ENCODE data around the gene ADAMTS18. TPM values are rescaled to one million over a fixed set of nuclear protein-coding genes. Genes with fewer than 3 reads are reported as not detected.

The ADAMTS18 gene
- total RNA-seq, 2 experiments from 2014 or later, result not detected

DNA sequence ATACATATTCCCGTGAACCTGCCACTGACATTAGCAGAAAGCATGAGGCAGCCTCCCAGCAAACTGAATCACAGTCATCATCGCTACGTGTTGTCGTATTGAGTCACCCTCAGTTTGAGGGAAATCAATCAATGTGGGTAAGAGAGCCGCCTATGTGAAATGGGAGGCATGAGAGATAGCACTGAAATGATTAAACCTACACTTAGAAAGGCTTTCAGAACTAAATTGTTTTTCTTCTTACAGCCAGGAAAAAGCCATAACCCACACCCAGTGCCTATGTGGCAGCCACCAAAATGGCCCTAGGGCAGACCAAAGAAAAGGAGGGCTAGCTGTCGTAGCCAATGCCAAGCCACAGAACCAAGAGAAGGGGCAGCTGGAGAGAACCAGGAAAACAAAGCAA, 90.5 kb downstream of the ADAMTS18 start:
- BruUV-seq (replicated peaks), result no TSS peak
- no peaks in the 10 kb centered on the region for H3K79me2 ChIP-seq (ENCODE audit: insufficient read depth, low read depth, low read length)
- H3K36me3 ChIP-seq (ENCODE audit: insufficient read depth, low read length), result no peaks in the 10 kb centered on the region
- POLR2A ChIA-PET, result no interaction called here
- H3K4me3 ChIP-seq (ENCODE audit: low read depth, low read length, poor library complexity, severe bottlenecking), result no peak overlapping the region
- H3K9me3 ChIP-seq (ENCODE audit: low read length), result no peaks in the 10 kb centered on the region
- H4K20me1 ChIP-seq (ENCODE audit: insufficient read depth, low read length), result no peaks in the 10 kb centered on the region
- H3K9me2 ChIP-seq (ENCODE audit: insufficient read depth, low read length), result no peaks in the 10 kb centered on the region
- no peak overlapping the region for H3K4me2 ChIP-seq (ENCODE audit: low read length)
- CTCF ChIA-PET (ENCODE audit: unreplicated experiment), result no interaction called here
- TF ChIP-seq EZH2phosphoT487 (IDR thresholded peaks at IDR 0.05; ENCODE audit: borderline replicate concordance, low read depth, low read length), result no peak
- TF ChIP-seq, protein P1, sequence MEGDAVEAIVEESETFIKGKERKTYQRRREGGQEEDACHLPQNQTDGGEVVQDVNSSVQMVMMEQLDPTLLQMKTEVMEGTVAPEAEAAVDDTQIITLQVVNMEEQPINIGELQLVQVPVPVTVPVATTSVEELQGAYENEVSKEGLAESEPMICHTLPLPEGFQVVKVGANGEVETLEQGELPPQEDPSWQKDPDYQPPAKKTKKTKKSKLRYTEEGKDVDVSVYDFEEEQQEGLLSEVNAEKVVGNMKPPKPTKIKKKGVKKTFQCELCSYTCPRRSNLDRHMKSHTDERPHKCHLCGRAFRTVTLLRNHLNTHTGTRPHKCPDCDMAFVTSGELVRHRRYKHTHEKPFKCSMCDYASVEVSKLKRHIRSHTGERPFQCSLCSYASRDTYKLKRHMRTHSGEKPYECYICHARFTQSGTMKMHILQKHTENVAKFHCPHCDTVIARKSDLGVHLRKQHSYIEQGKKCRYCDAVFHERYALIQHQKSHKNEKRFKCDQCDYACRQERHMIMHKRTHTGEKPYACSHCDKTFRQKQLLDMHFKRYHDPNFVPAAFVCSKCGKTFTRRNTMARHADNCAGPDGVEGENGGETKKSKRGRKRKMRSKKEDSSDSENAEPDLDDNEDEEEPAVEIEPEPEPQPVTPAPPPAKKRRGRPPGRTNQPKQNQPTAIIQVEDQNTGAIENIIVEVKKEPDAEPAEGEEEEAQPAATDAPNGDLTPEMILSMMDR (conservative IDR thresholded peaks at IDR 0.05; ENCODE audit: low read length), result no peak
- no peaks in the 10 kb centered on the region for H3K4me1 ChIP-seq (ENCODE audit: insufficient read depth, low read length, poor library complexity, severe bottlenecking)
- H3K27ac ChIP-seq (ENCODE audit: low read depth, low read length, poor library complexity, severe bottlenecking), result no peak overlapping the region
- no peak overlapping the region for H2AFZ ChIP-seq (ENCODE audit: low read length)
- no peak for DNase-seq (ENCODE audit: low spot score)
- intact Hi-C loops (cut with micrococcal nuclease; ENCODE audit: unreplicated experiment), result no loop called here

DNA sequence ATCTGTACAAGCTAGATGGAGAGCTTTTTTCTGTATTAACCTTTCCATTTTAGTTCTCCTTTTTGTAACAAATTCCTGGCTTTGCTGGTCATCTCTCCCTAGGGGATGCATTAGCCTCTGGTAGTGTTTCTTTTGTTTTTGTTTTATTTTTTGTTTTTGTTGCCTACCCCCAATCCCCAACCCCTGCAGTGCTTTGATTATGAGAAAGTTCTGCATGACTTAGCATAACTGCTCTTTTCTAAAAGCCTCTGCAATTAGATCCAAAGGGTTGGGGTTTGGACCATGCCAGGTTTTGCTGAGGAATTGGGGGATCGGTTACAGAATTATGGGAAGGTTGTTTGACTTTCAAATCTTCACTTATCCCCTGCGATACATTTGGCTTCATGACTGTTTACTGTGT, 98.2 kb downstream of the ADAMTS18 start:
- Histone ChIP-seq H3K4me3 (ENCODE audit: low read depth, low read length, poor library complexity, severe bottlenecking) (no peak overlapping the region), H4K20me1 (ENCODE audit: insufficient read depth, low read length) (no peaks in the 10 kb centered on the region), H3K9me3 (ENCODE audit: low read length) (no peaks in the 10 kb centered on the region), H2AFZ (ENCODE audit: low read length) (no peak overlapping the region), H3K79me2 (ENCODE audit: insufficient read depth, low read depth, low read length) (no peaks in the 10 kb centered on the region), H3K4me2 (ENCODE audit: low read length) (no peak overlapping the region), H3K36me3 (ENCODE audit: insufficient read depth, low read length) (no peaks in the 10 kb centered on the region), H3K4me1 (ENCODE audit: insufficient read depth, low read length, poor library complexity, severe bottlenecking) (no peaks in the 10 kb centered on the region), H3K27ac (ENCODE audit: low read depth, low read length, poor library complexity, severe bottlenecking) (no peak overlapping the region), H3K9me2 (ENCODE audit: insufficient read depth, low read length) (no peaks in the 10 kb centered on the region)
- no TSS peak for BruUV-seq (replicated peaks)
- no peak for DNase-seq (ENCODE audit: low spot score)
- intact Hi-C loops (cut with micrococcal nuclease; ENCODE audit: unreplicated experiment), result no loop called here
- POLR2A ChIA-PET, result no interaction called here
- TF ChIP-seq EZH2phosphoT487 (IDR thresholded peaks at IDR 0.05; ENCODE audit: borderline replicate concordance, low read depth, low read length), result no peak
- TF ChIP-seq, protein P1 (conservative IDR thresholded peaks at IDR 0.05; ENCODE audit: low read length), result no peak
- CTCF ChIA-PET (ENCODE audit: unreplicated experiment), result no interaction called here

DNA sequence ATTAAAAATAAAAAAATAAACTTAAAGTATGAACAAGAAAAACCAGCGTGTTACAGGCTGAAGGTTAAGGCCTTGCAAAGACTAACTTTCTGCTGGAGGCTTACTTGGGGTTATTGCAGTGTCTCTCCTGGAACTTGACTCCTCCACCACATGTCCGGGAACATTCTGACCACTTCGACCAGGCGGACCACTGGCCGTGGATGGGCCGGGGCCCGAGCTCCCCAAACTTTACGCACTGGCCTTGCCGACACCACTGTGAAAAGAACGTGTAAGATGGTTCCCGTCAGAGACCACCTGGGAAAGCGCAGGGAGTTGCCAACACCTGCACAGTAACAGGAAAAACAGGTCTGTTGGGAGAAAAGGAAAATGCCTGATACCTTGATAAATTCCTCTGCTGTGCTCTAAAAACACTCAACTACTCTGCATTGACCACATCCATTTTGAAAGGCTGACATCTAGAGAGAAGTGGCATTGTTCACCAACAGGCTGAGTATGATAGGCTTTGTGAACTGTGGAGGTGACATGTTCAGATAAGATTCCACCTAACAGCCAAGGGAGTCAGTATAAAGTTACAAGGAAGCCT, 99.1 kb downstream of the ADAMTS18 start:
- TF ChIP-seq, protein P1 (conservative IDR thresholded peaks at IDR 0.05; ENCODE audit: low read length), result no peak
- TF ChIP-seq EZH2phosphoT487 (IDR thresholded peaks at IDR 0.05; ENCODE audit: borderline replicate concordance, low read depth, low read length), result no peak
- no peaks in the 10 kb centered on the region for H3K9me2 ChIP-seq (ENCODE audit: insufficient read depth, low read length)
- ChIA-PET CTCF (ENCODE audit: unreplicated experiment) (no interaction called here), POLR2A (no interaction called here)
- intact Hi-C loops (cut with micrococcal nuclease; ENCODE audit: unreplicated experiment), result no loop called here
- no TSS peak for BruUV-seq (replicated peaks)
- no peaks in the 10 kb centered on the region for H3K79me2 ChIP-seq (ENCODE audit: insufficient read depth, low read depth, low read length)
- H3K4me1 ChIP-seq (ENCODE audit: insufficient read depth, low read length, poor library complexity, severe bottlenecking), result no peaks in the 10 kb centered on the region
- no peak for DNase-seq (ENCODE audit: low spot score)
- H3K27ac ChIP-seq (ENCODE audit: low read depth, low read length, poor library complexity, severe bottlenecking), result no peak overlapping the region
- H3K4me2 ChIP-seq (ENCODE audit: low read length), result no peak overlapping the region
- H3K36me3 ChIP-seq (ENCODE audit: insufficient read depth, low read length), result no peaks in the 10 kb centered on the region
- H2AFZ ChIP-seq (ENCODE audit: low read length), result no peak overlapping the region
- no peaks in the 10 kb centered on the region for H4K20me1 ChIP-seq (ENCODE audit: insufficient read depth, low read length)
- no peaks in the 10 kb centered on the region for H3K9me3 ChIP-seq (ENCODE audit: low read length)
- H3K4me3 ChIP-seq (ENCODE audit: low read depth, low read length, poor library complexity, severe bottlenecking), result no peak overlapping the region

Measured in OCI-LY7 (cell line).